Measurements from ENCODE around the gene TRIM28. TPM values are rescaled to one million over a fixed set of nuclear protein-coding genes. Genes with fewer than 3 reads are reported as not detected.

Gene TRIM28
- total and polyA plus RNA-seq, 9 of the 15 experiments (the other 6 are each of a cell fraction or from before 2014, with no cell fraction given): 12.1 to 797 (median 490) TPM

- intact Hi-C loops (cut with micrococcal nuclease) (no loop called here), in situ Hi-C loops (cut with MboI) (no loop called here)
- Histone ChIP-seq H4K20me1 (replicated peaks; ENCODE audit: control insufficient read depth, insufficient read depth, low read length) (no peaks in the 10 kb centered on the region), H3K9me3 (replicated peaks; ENCODE audit: control insufficient read depth, insufficient read depth, low read depth, low read length) (no peaks in the 10 kb centered on the region), H3K79me2 (ENCODE audit: control insufficient read depth, insufficient read depth, low read length) (peaks cover 59% of the 10 kb centered on the region), H3K4me1 (replicated peaks in 1 of 2; ENCODE audit: control insufficient read depth in 2 of 2, insufficient read depth in 2 of 2, low read length in 2 of 2) (peaks cover 36 to 58% of the 10 kb centered on the region in 2 experiments), H3K27me3 (ENCODE audit: control insufficient read depth in 2 of 2, insufficient read depth in 2 of 2, low read length in 2 of 2) (no peaks in the 10 kb centered on the region), H3K27ac (ENCODE audit: extremely low read depth, low read depth, low read length) (peak overlapping the region; percentile 94; the same call in 2 of the 3 replicates), H3K36me3 (ENCODE audit: control insufficient read depth, insufficient read depth, low read length) (peaks cover 53% of the 10 kb centered on the region), H3K4me2 (ENCODE audit: insufficient read depth, low read length) (peak overlapping the region; percentile 83), H3K9me1 (ENCODE audit: control insufficient read depth, insufficient read depth, low read length) (peaks cover 3% of the 10 kb centered on the region), H3K9ac (ENCODE audit: insufficient read depth in 1 of 2, low read depth in 2 of 2, low read length in 2 of 2) (peak overlapping the region; percentile 92 to 98; a peak in 3 of 4 replicates), H2AFZ (ENCODE audit: low read depth, low read length) (no peak overlapping the region), H3K4me3 (no peak overlapping the region)
- ATAC-seq: no peak
- ChIA-PET POLR2A (interaction anchor here (0.6 to 3.7 kb wide), 7 partner anchors 8 to 373 kb away, joined by 3 to 48 read pairs (median 3); partner anchors contain the start of genes TRIM28, ZBTB45, ZNF274 and ZNF8), CTCF (ENCODE audit: low intra/inter-chr PET ratio) (no interaction called here)
- peak in 1 of 4 experiments; percentile 42 for DNase-seq (ENCODE audit: extremely low read depth in 1 of 4, low spot score in 3 of 4)
- TF ChIP-seq RBFOX2 (IDR thresholded peaks at IDR 0.05; ENCODE audit: low read depth, low read length): peak; percentile 55; the same call in 1 of the 2 replicates
- TF ChIP-seq TCF3 (CRISPR knock-in tag; IDR thresholded peaks at IDR 0.05): peak; percentile 52; the same call in 1 of the 2 replicates
- peak; percentile 54; the same call in 1 of the 2 replicates for TF ChIP-seq POLR2G (IDR thresholded peaks at IDR 0.05; ENCODE audit: low read depth, low read length)
- TF ChIP-seq, protein P1, sequence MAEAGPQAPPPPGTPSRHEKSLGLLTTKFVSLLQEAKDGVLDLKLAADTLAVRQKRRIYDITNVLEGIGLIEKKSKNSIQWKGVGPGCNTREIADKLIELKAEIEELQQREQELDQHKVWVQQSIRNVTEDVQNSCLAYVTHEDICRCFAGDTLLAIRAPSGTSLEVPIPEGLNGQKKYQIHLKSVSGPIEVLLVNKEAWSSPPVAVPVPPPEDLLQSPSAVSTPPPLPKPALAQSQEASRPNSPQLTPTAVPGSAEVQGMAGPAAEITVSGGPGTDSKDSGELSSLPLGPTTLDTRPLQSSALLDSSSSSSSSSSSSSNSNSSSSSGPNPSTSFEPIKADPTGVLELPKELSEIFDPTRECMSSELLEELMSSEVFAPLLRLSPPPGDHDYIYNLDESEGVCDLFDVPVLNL (CRISPR knock-in tag; IDR thresholded peaks at IDR 0.05; ENCODE audit: low read depth): no peak
- TF ChIP-seq CBFA2T2 (conservative IDR thresholded peaks at IDR 0.05): peak; percentile 15; the same call in 1 of the 2 replicates
- peak; percentile 48 for TF ChIP-seq CBFA2T3 (IDR thresholded peaks at IDR 0.05)
- TF ChIP-seq ZFP36 (IDR thresholded peaks at IDR 0.05; ENCODE audit: low read depth, low read length, partially characterized antibody): no peak
- TF ChIP-seq, protein P2, sequence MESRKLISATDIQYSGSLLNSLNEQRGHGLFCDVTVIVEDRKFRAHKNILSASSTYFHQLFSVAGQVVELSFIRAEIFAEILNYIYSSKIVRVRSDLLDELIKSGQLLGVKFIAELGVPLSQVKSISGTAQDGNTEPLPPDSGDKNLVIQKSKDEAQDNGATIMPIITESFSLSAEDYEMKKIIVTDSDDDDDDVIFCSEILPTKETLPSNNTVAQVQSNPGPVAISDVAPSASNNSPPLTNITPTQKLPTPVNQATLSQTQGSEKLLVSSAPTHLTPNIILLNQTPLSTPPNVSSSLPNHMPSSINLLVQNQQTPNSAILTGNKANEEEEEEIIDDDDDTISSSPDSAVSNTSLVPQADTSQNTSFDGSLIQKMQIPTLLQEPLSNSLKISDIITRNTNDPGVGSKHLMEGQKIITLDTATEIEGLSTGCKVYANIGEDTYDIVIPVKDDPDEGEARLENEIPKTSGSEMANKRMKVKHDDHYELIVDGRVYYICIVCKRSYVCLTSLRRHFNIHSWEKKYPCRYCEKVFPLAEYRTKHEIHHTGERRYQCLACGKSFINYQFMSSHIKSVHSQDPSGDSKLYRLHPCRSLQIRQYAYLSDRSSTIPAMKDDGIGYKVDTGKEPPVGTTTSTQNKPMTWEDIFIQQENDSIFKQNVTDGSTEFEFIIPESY (CRISPR knock-in tag; IDR thresholded peaks at IDR 0.05): peak; percentile 86
- TF ChIP-seq MEIS2 (IDR thresholded peaks at IDR 0.05; ENCODE audit: partially characterized antibody): peak; percentile 15
- BruUV-seq (replicated peaks): TSS peak; percentile 45
- no peak for FAIRE-seq
- WGBS (ENCODE audit: insufficient coverage, low coverage, missing lambda C conversion rate): 71% methylated on average over 9 of the region's 16 CpGs
Measured at GRCh38 chr19:58555920-58556621, 12.2 kb downstream of the TRIM28 start.

All from K562 (cell line).